H1 (cell line): Measurements from ENCODE around the gene RUSF1. TPM values are rescaled to one million over a fixed set of nuclear protein-coding genes. Genes with fewer than 3 reads are reported as not detected.

Experiments used
- RAD21 ChIP-seq, 2 experiments: IDR thresholded peaks in 1 of 2; conservative IDR thresholded peaks in 1 of 2; 2 replicates each; pipeline ENCODE4 v1.6.1; 2011; ENCODE audit warnings: low read depth in 2 of 2, low read length in 2 of 2, improper control_type of control experiment in 1 of 2, inconsistent platforms in 1 of 2, mild to moderate bottlenecking in 1 of 2, moderate library complexity in 1 of 2
- polyA plus RNA-seq, 7 experiments: library from polyadenylated mRNA; depleted of rRNA in 3 of 7; stranded (reverse) in 5 of 7; unstranded in 2 of 7; fragments of >200 nt in 5 of 7; fragments of 200-250 nt in 2 of 7; gene quantifications; 1 replicate in 5 of 7; 2 replicates in 1 of 7; 4 replicates in 1 of 7; pipeline versions ENCODE4 v1.2.1 to v1.2.3, GENCODE V29; 2011 to 2013; ENCODE audit warnings: missing spikeins in 2 of 7, mixed read lengths in 2 of 7
- total RNA-seq: library from RNA; stranded (reverse); fragmentation: NEBNext Ultra II Directional; extraction: Animal tissue kit (Norgen Biotek cat#: 25700); gene quantifications from 2 replicates; pipeline ENCODE4 v1.2.1, GENCODE V29; 2021
- TF ChIP-seq, protein P1 (sequence below): fragments of 300-600 bp; sonication (generic); IDR thresholded peaks from 2 replicates; pipeline ENCODE4 v1.7.1; 2012; ENCODE audit warnings: low read length, moderate library complexity, mild to moderate bottlenecking, inconsistent platforms; ENCODE audit not compliant: insufficient replicate concordance
- TF ChIP-seq, protein P2 (sequence below), 3 experiments: IDR thresholded peaks; 1 replicate in 2 of 3; 2 replicates in 1 of 3; pipeline versions ENCODE4 v1.5.1 to v1.6.1; 2011; ENCODE audit warnings: low read length in 3 of 3, mild to moderate bottlenecking in 3 of 3, inconsistent platforms in 2 of 3, low read depth in 1 of 3, moderate library complexity in 1 of 3; ENCODE audit not compliant: insufficient read depth in 1 of 3; ENCODE audit errors: control extremely low read depth in 1 of 3

The RUSF1 gene
- total and polyA plus RNA-seq, 2 of the 8 experiments (the other 6 are each of a cell fraction or from before 2014, with no cell fraction given) = 22.5 to 33.7 TPM

- TF ChIP-seq, protein P1, sequence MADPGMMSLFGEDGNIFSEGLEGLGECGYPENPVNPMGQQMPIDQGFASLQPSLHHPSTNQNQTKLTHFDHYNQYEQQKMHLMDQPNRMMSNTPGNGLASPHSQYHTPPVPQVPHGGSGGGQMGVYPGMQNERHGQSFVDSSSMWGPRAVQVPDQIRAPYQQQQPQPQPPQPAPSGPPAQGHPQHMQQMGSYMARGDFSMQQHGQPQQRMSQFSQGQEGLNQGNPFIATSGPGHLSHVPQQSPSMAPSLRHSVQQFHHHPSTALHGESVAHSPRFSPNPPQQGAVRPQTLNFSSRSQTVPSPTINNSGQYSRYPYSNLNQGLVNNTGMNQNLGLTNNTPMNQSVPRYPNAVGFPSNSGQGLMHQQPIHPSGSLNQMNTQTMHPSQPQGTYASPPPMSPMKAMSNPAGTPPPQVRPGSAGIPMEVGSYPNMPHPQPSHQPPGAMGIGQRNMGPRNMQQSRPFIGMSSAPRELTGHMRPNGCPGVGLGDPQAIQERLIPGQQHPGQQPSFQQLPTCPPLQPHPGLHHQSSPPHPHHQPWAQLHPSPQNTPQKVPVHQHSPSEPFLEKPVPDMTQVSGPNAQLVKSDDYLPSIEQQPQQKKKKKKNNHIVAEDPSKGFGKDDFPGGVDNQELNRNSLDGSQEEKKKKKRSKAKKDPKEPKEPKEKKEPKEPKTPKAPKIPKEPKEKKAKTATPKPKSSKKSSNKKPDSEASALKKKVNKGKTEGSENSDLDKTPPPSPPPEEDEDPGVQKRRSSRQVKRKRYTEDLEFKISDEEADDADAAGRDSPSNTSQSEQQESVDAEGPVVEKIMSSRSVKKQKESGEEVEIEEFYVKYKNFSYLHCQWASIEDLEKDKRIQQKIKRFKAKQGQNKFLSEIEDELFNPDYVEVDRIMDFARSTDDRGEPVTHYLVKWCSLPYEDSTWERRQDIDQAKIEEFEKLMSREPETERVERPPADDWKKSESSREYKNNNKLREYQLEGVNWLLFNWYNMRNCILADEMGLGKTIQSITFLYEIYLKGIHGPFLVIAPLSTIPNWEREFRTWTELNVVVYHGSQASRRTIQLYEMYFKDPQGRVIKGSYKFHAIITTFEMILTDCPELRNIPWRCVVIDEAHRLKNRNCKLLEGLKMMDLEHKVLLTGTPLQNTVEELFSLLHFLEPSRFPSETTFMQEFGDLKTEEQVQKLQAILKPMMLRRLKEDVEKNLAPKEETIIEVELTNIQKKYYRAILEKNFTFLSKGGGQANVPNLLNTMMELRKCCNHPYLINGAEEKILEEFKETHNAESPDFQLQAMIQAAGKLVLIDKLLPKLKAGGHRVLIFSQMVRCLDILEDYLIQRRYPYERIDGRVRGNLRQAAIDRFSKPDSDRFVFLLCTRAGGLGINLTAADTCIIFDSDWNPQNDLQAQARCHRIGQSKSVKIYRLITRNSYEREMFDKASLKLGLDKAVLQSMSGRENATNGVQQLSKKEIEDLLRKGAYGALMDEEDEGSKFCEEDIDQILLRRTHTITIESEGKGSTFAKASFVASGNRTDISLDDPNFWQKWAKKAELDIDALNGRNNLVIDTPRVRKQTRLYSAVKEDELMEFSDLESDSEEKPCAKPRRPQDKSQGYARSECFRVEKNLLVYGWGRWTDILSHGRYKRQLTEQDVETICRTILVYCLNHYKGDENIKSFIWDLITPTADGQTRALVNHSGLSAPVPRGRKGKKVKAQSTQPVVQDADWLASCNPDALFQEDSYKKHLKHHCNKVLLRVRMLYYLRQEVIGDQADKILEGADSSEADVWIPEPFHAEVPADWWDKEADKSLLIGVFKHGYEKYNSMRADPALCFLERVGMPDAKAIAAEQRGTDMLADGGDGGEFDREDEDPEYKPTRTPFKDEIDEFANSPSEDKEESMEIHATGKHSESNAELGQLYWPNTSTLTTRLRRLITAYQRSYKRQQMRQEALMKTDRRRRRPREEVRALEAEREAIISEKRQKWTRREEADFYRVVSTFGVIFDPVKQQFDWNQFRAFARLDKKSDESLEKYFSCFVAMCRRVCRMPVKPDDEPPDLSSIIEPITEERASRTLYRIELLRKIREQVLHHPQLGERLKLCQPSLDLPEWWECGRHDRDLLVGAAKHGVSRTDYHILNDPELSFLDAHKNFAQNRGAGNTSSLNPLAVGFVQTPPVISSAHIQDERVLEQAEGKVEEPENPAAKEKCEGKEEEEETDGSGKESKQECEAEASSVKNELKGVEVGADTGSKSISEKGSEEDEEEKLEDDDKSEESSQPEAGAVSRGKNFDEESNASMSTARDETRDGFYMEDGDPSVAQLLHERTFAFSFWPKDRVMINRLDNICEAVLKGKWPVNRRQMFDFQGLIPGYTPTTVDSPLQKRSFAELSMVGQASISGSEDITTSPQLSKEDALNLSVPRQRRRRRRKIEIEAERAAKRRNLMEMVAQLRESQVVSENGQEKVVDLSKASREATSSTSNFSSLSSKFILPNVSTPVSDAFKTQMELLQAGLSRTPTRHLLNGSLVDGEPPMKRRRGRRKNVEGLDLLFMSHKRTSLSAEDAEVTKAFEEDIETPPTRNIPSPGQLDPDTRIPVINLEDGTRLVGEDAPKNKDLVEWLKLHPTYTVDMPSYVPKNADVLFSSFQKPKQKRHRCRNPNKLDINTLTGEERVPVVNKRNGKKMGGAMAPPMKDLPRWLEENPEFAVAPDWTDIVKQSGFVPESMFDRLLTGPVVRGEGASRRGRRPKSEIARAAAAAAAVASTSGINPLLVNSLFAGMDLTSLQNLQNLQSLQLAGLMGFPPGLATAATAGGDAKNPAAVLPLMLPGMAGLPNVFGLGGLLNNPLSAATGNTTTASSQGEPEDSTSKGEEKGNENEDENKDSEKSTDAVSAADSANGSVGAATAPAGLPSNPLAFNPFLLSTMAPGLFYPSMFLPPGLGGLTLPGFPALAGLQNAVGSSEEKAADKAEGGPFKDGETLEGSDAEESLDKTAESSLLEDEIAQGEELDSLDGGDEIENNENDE = peak; percentile 22
- TF ChIP-seq, protein P2, sequence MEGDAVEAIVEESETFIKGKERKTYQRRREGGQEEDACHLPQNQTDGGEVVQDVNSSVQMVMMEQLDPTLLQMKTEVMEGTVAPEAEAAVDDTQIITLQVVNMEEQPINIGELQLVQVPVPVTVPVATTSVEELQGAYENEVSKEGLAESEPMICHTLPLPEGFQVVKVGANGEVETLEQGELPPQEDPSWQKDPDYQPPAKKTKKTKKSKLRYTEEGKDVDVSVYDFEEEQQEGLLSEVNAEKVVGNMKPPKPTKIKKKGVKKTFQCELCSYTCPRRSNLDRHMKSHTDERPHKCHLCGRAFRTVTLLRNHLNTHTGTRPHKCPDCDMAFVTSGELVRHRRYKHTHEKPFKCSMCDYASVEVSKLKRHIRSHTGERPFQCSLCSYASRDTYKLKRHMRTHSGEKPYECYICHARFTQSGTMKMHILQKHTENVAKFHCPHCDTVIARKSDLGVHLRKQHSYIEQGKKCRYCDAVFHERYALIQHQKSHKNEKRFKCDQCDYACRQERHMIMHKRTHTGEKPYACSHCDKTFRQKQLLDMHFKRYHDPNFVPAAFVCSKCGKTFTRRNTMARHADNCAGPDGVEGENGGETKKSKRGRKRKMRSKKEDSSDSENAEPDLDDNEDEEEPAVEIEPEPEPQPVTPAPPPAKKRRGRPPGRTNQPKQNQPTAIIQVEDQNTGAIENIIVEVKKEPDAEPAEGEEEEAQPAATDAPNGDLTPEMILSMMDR (IDR thresholded peaks at IDR 0.05; ENCODE audit: control extremely low read depth in 1 of 3, insufficient read depth in 1 of 3, low read depth in 1 of 3, low read length in 3 of 3) = peak in 1 of 3 experiments; percentile 63; a peak in 2 of 4 replicates
- peak; percentile 11 to 31; a peak in 2 of 4 replicates for TF ChIP-seq RAD21 (IDR thresholded peaks at IDR 0.05 in 1 of 2, conservative IDR thresholded peaks at IDR 0.05 in 1 of 2; ENCODE audit: low read depth in 2 of 2, low read length in 2 of 2)
These were observed 47.6 kb downstream of the RUSF1 start (continued) for GRCh38 chr16:31460582-31461002.
